ENCODE measurements around the gene THADA.
"Not testable (repeated sequence)": the region's sequence is repeated elsewhere in the genome, so short reads cannot be mapped to it uniquely, and the experiment has no call there.

Gene THADA, protein sequence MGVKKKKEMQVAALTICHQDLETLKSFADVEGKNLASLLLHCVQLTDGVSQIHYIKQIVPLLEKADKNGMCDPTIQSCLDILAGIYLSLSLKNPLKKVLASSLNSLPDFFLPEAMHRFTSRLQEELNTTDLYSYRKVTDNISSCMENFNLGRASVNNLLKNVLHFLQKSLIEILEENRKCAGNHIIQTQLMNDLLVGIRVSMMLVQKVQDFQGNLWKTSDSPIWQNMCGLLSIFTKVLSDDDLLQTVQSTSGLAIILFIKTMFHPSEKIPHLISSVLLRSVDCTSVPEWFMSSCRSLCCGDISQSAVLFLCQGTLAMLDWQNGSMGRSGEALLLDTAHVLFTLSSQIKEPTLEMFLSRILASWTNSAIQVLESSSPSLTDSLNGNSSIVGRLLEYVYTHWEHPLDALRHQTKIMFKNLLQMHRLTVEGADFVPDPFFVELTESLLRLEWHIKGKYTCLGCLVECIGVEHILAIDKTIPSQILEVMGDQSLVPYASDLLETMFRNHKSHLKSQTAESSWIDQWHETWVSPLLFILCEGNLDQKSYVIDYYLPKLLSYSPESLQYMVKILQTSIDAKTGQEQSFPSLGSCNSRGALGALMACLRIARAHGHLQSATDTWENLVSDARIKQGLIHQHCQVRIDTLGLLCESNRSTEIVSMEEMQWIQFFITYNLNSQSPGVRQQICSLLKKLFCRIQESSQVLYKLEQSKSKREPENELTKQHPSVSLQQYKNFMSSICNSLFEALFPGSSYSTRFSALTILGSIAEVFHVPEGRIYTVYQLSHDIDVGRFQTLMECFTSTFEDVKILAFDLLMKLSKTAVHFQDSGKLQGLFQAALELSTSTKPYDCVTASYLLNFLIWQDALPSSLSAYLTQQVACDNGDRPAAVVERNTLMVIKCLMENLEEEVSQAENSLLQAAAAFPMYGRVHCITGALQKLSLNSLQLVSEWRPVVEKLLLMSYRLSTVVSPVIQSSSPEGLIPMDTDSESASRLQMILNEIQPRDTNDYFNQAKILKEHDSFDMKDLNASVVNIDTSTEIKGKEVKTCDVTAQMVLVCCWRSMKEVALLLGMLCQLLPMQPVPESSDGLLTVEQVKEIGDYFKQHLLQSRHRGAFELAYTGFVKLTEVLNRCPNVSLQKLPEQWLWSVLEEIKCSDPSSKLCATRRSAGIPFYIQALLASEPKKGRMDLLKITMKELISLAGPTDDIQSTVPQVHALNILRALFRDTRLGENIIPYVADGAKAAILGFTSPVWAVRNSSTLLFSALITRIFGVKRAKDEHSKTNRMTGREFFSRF (N-terminal part only)

GRCh38 chr2:43595603-43596412 is at the start of gene THADA:
Gene THADA, minus strand, starts transcription at chr2:43596038. Its CDS starts 3,646 bp downstream, at chr2:43592392.
- peak; percentile 98 for DNase-seq

GRCh38 chr2:43643680-43644079 is 47.8 kb upstream of the THADA start:
- no peak for DNase-seq

GRCh38 chr2:43642363-43642762 is 46.5 kb upstream of the THADA start:
- DNase-seq, result no peak

DNA sequence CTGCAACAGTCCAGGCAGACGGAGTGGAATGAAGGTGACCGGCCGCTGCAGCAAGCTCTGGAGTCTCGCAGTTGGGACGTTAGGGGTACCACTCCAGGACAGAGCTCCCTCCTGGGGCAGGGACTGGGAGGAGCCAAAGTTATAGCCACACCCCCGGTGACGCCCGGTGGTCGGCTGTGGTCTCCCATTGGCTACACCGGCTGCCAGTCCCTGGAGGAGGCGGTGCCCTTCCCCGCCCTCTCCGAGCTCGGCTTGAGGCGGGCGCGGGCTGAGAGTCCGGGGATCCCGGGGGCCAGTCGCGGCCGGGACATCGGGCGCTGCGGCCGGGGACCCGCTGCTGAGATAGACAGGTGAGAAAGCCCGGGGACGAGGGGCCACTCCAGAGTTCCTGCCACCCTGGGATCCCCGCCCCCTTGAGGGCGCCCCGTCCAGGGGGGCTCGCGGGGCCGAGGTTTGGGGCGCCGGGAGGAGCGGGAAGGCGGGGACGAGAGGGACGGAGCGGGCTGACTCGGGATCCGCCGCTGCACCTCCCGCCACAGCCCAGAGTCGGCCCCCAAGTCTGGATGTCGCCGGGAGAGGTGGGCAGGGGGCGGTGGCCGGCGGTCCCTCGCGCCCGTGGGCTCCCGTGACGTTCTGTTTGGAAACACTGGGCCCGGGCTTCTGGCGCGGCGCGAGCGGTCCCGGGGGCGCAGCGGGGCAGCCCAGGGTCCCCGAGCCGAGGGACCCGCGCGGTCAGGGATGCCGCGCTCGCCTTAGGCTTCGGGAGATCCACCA is 41.4 kb upstream of the THADA start, which contains the start of gene PLEKHH2:
PLEKHH2 (plus strand) TSS at position 231 of the 774 bp plus-strand sequence. CDS start 7,414 bp downstream, outside the sequence.
- DNase-seq, result peak; percentile 83 to 84

- peak in 1 of 2 donors; percentile 12 for DNase-seq
These were observed 40.8 kb upstream of the THADA start for GRCh38 chr2:43636621-43637020.

- DNase-seq, result not testable (repeated sequence)
These were observed 40.3 kb upstream of the THADA start for GRCh38 chr2:43636153-43636552.

DNA sequence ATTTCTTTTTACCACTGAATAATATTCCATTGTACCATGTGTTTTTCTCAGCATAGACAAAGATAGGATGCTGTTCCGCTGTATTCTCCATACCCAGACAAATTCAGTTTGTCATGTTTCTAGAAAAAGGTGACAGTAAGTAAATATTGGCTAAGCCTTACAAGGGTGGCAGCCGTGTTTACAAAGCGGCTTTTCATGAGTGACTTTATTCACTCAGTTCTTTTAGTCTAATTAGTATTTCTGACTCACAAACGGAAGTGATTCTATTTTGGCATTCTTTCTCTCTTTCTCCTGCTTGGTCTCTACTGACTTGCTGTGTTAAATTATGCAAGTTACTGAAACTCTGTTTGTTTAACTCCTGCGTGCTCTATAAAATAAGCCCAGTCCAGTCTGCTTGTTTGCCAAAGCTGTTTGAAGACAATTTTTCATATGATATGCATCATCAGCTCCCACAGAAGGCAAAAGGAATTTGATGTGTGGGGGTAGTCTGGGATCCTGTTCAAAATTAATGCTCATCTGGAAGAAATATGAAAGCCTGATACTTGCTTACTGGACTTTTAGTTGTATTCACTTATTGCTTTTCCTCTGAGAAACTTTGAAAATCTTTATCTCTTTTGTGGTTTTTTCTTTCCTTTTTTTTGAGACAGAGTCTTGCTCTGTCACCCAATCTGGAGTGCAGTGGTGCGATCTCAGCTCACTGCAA is 38.9 kb upstream of the THADA start:
- no peak for DNase-seq

DNA sequence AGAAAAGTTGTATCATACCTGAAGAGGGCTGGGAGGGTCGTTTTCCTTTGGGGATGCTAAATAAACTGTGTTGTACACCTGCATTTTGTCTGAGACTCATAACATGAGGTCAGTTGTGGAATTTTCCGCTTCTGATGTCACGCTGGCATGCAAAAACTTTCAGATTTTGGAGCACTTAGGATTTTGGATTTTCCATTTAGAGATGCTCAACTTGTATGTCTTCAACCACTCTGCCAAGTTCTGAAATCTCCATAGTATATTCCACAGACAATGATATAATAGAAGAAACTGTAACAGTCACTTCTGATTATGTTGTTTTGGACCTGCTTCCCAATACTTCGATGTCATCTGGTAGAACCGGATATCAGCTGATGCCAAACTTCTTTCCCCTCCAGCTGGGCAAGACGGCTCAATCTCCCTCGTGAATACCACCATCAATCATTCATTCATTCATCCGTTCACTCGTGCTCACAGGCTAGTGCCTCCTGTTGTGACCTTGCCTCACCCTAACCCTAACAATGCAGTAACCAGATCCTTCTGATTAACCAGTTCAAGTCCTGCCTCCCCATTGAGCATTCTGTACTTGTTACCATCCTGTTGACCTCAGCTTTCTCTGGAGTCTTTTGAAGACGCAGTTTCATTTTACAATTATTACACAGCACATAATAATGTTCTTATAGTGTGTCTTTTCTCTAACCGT is 35.9 kb upstream of the THADA start:
- no peak for DNase-seq

- no peak for DNase-seq
These were observed 27.2 kb upstream of the THADA start for GRCh38 chr2:43622931-43623451.

GRCh38 chr2:43619511-43619910 is 23.7 kb upstream of the THADA start:
- DNase-seq, result no peak

GRCh38 chr2:43616967-43617680 is 21.3 kb upstream of the THADA start:
- no peak for DNase-seq

GRCh38 chr2:43612944-43613343 is 17.1 kb upstream of the THADA start:
- DNase-seq, result no peak

DNA sequence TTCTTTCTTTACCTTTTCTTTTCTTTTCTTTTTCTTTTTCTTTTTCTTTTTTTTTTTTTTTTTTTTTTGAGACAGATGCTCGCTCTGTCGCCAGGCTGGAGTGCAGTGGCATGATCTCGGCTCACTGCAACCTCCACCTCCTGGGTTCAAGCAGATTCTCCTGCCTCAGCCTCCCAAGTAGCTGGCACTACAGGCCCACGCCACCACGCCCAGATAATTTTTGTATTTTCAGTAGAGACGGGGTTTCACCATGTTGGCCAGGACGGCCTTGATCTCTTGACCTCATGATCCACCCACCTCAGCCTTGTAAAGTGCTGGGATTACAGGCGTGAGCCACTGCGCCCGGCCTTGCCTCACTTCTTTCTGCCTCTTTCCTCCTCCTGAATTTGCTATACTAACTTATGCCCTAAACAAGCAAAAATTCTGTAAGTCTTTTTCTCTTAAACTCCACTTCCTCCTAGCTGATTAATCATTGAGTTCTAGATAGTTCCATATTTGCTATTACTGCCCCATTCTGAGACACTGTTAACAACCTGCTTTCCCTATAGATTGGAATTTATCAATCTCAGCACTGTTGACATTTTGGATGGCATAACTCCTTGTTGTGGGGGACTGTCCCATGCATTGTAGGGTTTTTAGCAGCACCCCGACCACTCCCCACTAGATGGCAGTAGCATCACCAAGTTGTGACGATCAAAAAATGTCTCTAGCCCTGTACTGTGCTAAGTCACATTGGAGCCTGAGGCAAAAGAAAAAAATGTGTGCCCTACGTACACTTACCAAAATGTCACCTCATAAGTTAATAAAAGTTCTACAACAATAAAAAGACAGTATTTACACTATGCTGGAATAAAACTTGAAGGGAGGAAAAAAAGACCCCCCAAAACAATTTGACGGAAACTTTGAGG is 16.4 kb upstream of the THADA start:
- peak; percentile 71 to 76 for DNase-seq

DNA sequence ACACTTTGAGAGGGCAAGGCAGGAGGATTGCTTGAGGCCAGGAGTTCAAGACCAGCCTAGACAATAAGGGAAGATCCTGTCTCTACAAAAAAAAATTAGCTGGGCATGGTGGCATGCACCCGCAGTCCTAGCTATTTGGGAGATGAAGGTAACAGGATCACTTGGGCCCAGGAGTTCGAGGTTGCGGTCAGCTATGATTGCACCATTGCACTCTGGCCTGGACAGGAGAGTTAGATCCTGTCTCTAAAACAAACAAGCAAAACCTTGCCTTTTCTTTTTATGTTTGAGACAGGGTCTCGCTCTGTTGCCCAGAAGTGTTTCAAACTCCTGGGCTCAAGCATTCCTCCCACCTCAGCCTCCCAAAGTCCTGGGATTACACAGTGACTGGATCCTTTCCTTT is 14.5 kb upstream of the THADA start:
- DNase-seq, result no peak

DNA sequence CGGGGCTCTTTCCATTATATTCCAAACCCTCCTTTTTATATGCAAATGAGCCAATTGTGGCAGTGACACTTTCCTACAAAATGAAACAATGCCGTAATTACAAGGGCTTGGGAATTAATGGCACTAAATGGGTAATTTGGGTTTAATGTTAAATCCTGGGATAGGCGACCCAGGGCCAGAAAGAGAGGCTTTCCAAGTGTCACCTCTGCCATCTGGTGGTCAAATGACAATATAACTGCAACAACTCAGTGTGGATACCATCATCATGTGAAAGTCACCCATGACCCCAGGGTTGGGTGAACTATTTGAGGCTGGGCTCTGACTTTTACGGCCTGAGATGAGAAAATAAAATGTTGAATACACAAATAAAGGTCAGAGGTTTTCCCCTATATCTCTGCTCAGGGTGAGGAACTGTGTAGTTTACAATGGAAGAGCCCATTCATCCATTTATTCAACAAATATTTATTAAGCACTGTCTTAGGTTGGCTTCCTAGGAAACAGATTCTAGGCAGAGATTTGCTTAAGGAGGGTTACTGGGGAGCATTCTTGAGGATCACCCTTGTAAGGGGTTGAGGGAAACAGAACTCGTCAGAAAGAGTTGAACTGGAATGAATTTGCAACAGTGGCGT is 13.6 kb upstream of the THADA start:
- peak; percentile 26 to 59 for DNase-seq

DNA sequence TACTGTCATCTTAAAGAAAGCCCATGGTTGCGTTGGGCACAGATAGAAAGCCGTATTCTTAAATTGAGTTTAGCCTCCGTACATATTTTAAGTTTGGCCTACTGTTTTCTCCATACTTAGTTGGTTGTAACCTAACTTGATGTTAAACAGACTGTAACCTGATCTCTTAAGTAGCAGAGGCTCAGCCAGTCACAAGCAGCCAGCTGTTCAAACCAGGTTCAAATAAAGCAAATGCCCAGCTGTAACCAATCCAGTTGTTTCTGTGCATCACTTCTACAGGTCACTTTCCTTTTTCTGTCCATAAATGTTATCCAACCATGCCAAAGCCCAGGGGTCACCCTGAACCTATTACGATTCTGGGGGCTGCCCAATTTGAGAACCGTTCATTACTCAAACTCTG is 10.0 kb upstream of the THADA start:
- no peak for DNase-seq

- DNase-seq, result peak in 1 of 2 donors; percentile 32
These were observed 9.3 kb upstream of the THADA start for GRCh38 chr2:43605079-43605655.

All from CD4-positive, alpha-beta T cell treated with Interleukin-4 for 1 hour (primary cell).